ENCODE data around the gene MTTP. TPM values are rescaled to one million over a fixed set of nuclear protein-coding genes. Genes with fewer than 3 reads are reported as not detected.

MTTP gene
- total RNA-seq, 1 experiment from 2014 or later, result 0.20 TPM

DNA sequence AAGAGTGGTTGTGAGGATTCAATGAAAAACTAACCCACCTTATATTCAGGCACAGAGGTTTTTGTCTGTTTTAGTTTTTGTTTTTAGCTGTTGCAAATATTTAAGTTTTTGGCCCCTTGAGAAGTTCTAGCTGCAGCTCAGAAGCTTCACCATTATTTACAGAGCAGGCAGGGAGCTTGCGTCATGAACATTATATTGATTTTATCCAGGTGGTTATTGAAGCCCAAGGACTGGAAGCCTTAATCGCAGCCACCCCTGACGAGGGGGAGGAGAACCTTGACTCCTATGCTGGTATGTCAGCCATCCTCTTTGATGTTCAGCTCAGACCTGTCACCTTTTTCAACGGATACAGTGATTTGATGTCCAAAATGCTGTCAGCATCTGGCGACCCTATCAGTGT is 38.1 kb downstream of the MTTP start:
- Histone ChIP-seq H3K27ac (ENCODE audit: low read depth, low read length) (no peak overlapping the region), H3K4me3 (replicated peaks in 1 of 2; ENCODE audit: low read depth in 1 of 2, low read length in 2 of 2) (no peak overlapping the region), H2AFZ (ENCODE audit: low read depth, low read length, poor library complexity, severe bottlenecking) (no peak overlapping the region), H3K9me2 (ENCODE audit: insufficient read depth) (no peaks in the 10 kb centered on the region), H3K4me2 (ENCODE audit: low read length) (no peak overlapping the region), H3K27me3 (ENCODE audit: insufficient read depth, low read length) (no peaks in the 10 kb centered on the region), H3K36me3 (ENCODE audit: control insufficient read depth in 1 of 2, insufficient read depth in 2 of 2, low read length in 2 of 2) (no peaks in the 10 kb centered on the region), H3K9ac (ENCODE audit: low read length) (no peak overlapping the region), H3K4me1 (ENCODE audit: control insufficient read depth in 1 of 2, insufficient read depth in 2 of 2, low read length in 2 of 2) (no peaks in the 10 kb centered on the region), H4K20me1 (ENCODE audit: insufficient read depth) (no peaks in the 10 kb centered on the region), H3K9me3 (ENCODE audit: control insufficient read depth in 1 of 2, insufficient read depth in 1 of 2, low read depth in 1 of 2, low read length in 2 of 2) (no peaks in the 10 kb centered on the region), H3K79me2 (ENCODE audit: insufficient read depth, low read length) (no peaks in the 10 kb centered on the region)
- TF ChIP-seq CBX3 (IDR thresholded peaks at IDR 0.05; ENCODE audit: low read depth) (no peak), POLR2AphosphoS5 (IDR thresholded peaks at IDR 0.05; ENCODE audit: low read depth, low read length) (no peak), CEBPB (IDR thresholded peaks at IDR 0.05; ENCODE audit: low read depth) (no peak), ZFX (IDR thresholded peaks at IDR 0.05) (no peak), TCF7L2 (IDR thresholded peaks at IDR 0.05; ENCODE audit: borderline replicate concordance, extremely low read depth, insufficient read depth, insufficient read length) (no peak), YY1 (IDR thresholded peaks at IDR 0.05; ENCODE audit: extremely low read depth, insufficient replicate concordance, low read depth, low read length) (no peak), EZH2phosphoT487 (IDR thresholded peaks at IDR 0.05; ENCODE audit: borderline replicate concordance) (no peak), SIN3A (IDR thresholded peaks at IDR 0.05; ENCODE audit: low read depth) (no peak)
- TF ChIP-seq, protein P1, sequence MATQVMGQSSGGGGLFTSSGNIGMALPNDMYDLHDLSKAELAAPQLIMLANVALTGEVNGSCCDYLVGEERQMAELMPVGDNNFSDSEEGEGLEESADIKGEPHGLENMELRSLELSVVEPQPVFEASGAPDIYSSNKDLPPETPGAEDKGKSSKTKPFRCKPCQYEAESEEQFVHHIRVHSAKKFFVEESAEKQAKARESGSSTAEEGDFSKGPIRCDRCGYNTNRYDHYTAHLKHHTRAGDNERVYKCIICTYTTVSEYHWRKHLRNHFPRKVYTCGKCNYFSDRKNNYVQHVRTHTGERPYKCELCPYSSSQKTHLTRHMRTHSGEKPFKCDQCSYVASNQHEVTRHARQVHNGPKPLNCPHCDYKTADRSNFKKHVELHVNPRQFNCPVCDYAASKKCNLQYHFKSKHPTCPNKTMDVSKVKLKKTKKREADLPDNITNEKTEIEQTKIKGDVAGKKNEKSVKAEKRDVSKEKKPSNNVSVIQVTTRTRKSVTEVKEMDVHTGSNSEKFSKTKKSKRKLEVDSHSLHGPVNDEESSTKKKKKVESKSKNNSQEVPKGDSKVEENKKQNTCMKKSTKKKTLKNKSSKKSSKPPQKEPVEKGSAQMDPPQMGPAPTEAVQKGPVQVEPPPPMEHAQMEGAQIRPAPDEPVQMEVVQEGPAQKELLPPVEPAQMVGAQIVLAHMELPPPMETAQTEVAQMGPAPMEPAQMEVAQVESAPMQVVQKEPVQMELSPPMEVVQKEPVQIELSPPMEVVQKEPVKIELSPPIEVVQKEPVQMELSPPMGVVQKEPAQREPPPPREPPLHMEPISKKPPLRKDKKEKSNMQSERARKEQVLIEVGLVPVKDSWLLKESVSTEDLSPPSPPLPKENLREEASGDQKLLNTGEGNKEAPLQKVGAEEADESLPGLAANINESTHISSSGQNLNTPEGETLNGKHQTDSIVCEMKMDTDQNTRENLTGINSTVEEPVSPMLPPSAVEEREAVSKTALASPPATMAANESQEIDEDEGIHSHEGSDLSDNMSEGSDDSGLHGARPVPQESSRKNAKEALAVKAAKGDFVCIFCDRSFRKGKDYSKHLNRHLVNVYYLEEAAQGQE (IDR thresholded peaks at IDR 0.05; ENCODE audit: low read depth), result no peak
- TF ChIP-seq, protein P2, sequence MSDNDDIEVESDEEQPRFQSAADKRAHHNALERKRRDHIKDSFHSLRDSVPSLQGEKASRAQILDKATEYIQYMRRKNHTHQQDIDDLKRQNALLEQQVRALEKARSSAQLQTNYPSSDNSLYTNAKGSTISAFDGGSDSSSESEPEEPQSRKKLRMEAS (IDR thresholded peaks at IDR 0.05), result no peak
- TF ChIP-seq, protein P3, sequence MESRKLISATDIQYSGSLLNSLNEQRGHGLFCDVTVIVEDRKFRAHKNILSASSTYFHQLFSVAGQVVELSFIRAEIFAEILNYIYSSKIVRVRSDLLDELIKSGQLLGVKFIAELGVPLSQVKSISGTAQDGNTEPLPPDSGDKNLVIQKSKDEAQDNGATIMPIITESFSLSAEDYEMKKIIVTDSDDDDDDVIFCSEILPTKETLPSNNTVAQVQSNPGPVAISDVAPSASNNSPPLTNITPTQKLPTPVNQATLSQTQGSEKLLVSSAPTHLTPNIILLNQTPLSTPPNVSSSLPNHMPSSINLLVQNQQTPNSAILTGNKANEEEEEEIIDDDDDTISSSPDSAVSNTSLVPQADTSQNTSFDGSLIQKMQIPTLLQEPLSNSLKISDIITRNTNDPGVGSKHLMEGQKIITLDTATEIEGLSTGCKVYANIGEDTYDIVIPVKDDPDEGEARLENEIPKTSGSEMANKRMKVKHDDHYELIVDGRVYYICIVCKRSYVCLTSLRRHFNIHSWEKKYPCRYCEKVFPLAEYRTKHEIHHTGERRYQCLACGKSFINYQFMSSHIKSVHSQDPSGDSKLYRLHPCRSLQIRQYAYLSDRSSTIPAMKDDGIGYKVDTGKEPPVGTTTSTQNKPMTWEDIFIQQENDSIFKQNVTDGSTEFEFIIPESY (IDR thresholded peaks at IDR 0.05; ENCODE audit: extremely low read depth, insufficient replicate concordance, low read length), result no peak
- TF ChIP-seq, protein P4, sequence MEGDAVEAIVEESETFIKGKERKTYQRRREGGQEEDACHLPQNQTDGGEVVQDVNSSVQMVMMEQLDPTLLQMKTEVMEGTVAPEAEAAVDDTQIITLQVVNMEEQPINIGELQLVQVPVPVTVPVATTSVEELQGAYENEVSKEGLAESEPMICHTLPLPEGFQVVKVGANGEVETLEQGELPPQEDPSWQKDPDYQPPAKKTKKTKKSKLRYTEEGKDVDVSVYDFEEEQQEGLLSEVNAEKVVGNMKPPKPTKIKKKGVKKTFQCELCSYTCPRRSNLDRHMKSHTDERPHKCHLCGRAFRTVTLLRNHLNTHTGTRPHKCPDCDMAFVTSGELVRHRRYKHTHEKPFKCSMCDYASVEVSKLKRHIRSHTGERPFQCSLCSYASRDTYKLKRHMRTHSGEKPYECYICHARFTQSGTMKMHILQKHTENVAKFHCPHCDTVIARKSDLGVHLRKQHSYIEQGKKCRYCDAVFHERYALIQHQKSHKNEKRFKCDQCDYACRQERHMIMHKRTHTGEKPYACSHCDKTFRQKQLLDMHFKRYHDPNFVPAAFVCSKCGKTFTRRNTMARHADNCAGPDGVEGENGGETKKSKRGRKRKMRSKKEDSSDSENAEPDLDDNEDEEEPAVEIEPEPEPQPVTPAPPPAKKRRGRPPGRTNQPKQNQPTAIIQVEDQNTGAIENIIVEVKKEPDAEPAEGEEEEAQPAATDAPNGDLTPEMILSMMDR (IDR thresholded peaks at IDR 0.05 in 2 of 3, conservative IDR thresholded peaks at IDR 0.05 in 1 of 3; ENCODE audit: borderline replicate concordance in 1 of 3, insufficient read depth in 1 of 3, low read depth in 2 of 3, low read length in 2 of 3), result no peak
- ChIA-PET CTCF (no interaction called here), POLR2A (no interaction called here), RAD21 (ENCODE audit: low non-redundant PET in 1 of 2, low total read pairs in 2 of 2, uncharacterized antibody in 2 of 2, unreplicated experiment in 2 of 2) (no interaction called here)
- DNase-seq (ENCODE audit: low read depth, low spot score) (no peak), ATAC-seq (no peak)
- no TSS peak for BruUV-seq (replicated peaks)
- intact Hi-C loops (cut with micrococcal nuclease), result no loop called here

Measured in HCT116 (cell line).